KOPT-K1 (cell line): ENCODE measurements around the gene PNLIPRP2.

ENCODE experiments used
- H3K27ac ChIP-seq: fragments of 200-600 bp; sonication (generic); 2 replicates; pipeline ENCODE4 v1.5.1; 2016; ENCODE audit warnings: antibody characterized with exemption, mild to moderate bottlenecking, low read depth, low read length; ENCODE audit not compliant: poor library complexity, severe bottlenecking
- H3K36me3 ChIP-seq: fragments of 200-600 bp; sonication (generic); 2 replicates; pipeline ENCODE4 v1.5.1; 2017; ENCODE audit warnings: antibody characterized with exemption, mild to moderate bottlenecking, low read length, moderate library complexity; ENCODE audit not compliant: insufficient read depth
- H3K9me3 ChIP-seq: fragments of 200-600 bp; sonication (generic); 2 replicates; pipeline ENCODE4 v1.5.1; 2017; ENCODE audit warnings: antibody characterized with exemption, low read length, mild to moderate bottlenecking; ENCODE audit not compliant: insufficient read depth, poor library complexity, severe bottlenecking

Gene PNLIPRP2

DNA sequence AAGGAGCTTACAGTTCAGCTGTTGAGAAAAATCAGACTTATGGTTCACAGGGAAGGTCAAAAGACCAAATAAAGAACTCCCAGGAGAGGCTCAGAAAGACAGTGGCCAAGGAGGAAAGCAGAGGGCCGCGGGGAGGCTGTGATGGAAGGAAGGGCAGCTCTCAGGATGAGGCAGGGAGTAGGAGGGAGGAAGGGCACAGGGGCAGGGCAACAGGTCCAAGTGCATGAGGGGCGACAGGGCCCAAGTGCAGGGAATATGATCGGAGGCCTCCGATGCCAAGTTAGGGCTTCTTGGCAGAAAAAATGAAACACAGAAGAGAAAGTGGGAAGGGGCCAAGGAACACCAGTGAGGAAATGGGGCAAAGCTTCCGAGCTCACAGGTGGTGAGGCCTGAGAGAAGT lies 13.4 kb upstream of the PNLIPRP2 start:
- Histone ChIP-seq H3K9me3 (no peaks in the 10 kb centered on the region), H3K36me3 (no peaks in the 10 kb centered on the region), H3K27ac (no peak overlapping the region)

DNA sequence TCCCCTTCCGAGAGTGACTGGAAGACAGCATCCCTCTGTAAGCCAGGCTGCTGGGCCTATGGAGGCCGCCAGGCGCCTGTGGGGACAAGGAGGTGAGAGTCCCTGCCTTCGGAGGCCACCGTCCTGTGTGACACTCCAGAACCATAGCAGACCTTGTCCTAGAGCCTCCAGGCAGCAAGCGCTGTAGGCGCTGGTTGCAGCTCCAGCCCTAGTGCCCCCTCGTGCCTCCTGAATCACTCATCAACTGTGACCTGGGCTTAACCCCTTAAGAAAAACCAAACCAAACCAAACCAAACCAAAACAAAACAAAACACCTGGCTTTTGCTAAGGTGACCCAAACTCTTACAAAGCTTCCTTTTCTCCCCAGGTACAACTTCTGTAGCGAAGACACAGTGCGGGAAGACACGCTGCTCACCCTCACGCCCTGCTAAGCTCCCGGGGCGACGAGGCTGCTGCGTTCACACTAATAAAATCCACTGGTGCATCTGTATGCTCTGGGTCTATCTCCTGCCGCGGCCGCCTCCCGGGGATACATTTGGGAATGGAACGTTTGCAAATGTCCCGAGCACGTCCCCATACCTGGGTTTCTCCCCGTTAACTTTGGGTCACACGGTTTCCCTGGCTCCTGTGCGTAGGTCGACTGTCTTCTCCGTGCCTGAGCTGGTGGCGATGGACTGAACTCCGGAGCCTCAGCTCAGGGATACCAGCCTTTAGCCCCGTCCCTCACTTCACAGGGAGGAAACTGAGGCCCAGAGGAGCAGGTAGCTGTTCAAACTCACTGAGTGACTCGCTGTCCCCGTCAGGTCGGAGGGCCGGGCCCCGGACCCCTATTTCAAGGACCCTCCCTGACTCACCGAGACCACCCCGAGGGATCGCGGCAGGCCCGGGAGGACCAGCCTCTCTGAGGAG lies 11.8 kb upstream of the PNLIPRP2 start:
- Histone ChIP-seq H3K9me3 (no peaks in the 10 kb centered on the region), H3K27ac (no peak overlapping the region), H3K36me3 (no peaks in the 10 kb centered on the region)

DNA sequence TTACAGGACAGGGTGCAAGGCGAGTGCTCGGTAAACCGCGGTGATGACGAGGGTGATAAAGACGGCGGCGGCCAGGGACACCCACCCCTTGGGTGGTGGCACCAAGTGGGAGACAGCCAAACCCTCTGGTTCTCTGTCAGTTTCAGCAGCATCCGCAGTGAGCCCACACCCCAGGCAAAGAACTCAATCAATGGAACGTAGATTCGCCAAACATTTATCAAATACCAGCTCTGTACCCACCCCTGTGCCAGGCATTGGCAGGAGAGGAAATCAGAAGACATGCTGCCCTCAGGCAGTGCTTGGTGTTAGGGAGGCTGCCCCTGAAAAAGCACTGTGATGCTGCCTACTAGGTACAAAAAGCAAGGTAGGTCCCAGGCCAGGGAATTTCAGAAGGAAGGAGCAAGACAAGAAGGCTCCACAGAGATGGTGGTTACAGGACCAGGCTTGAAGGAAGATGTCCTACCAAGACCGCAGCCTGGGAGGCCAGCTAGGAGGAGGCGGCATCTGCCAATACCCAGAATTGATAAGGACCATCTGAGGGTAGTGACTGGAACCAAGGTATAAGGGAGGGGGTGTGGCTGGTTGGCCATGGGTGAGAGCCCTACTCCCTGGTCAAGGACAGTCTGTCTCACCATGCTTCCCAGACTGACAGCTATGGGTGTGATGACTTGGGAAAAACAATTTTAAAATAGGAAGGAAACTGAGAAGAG lies 10.2 kb upstream of the PNLIPRP2 start:
- Histone ChIP-seq H3K36me3 (no peaks in the 10 kb centered on the region), H3K27ac (no peak overlapping the region), H3K9me3 (no peaks in the 10 kb centered on the region)

- no peak overlapping the region for H3K27ac ChIP-seq
- H3K9me3 ChIP-seq, result no peaks in the 10 kb centered on the region
Measured at GRCh38 chr10:116611153-116611545, 9.6 kb upstream of the PNLIPRP2 start.

DNA sequence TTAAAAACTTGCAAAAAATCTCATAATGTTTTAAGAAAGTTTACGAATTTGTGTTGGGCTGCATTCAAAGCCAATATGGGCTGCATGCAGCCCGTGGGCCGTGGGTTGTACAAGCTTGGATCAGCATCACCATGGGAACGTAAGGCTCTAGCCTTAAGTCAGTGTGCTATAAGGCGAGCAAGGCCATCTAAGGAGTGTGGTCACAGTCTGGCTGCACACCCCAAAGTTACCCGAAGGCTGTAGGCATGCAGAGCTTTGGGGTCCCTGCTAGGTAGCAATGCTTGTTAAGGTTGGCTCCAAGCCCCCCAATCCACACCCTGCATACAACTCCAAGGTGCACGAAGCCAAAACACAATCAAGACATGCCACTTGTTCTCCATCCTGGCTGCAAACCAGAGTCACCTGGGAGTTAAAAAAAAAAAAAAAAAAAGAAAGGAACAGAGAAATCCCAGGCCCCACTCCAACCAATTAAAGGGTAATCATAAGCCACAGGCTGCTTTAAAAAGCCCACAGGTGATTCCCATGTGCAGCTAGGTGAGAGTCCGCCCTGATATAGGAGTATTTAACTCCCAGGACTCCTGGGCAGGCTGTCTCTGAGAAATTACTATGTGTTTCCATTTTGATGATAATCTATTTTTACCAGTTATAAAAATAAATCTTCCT lies 8.5 kb upstream of the PNLIPRP2 start:
- H3K9me3 ChIP-seq, result no peaks in the 10 kb centered on the region
- H3K36me3 ChIP-seq, result no peaks in the 10 kb centered on the region
- H3K27ac ChIP-seq, result no peak overlapping the region

More at GRCh38 chr10:116611153-116611545, 9.6 kb upstream of the PNLIPRP2 start:
- H3K36me3 ChIP-seq, result no peaks in the 10 kb centered on the region

DNA sequence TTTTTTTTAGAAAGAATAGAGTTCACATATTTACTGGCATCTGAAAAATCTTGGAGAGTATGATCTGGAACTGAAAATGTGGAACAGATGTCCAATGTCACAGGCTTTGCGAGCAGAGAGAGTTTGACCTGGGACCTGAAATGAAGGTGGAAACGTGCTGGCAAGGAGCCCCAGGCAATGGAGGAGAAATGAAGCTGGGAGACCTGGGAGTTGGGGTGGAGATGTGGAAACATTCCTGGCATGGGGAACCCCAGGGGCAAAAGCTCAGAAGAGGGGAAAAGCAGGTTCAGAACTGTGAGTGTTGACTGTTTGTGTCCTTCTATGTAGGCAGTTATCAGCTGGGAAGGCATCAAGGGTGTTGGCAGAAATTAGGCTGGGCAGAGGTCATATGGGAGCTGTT lies 7.3 kb upstream of the PNLIPRP2 start:
- Histone ChIP-seq H3K9me3 (no peaks in the 10 kb centered on the region), H3K36me3 (no peaks in the 10 kb centered on the region), H3K27ac (no peak overlapping the region)

- Histone ChIP-seq H3K36me3 (no peaks in the 10 kb centered on the region), H3K27ac (no peak overlapping the region), H3K9me3 (no peaks in the 10 kb centered on the region)
Measured at GRCh38 chr10:116614796-116615195, 6.0 kb upstream of the PNLIPRP2 start.

- no peaks in the 10 kb centered on the region for H3K9me3 ChIP-seq
- H3K27ac ChIP-seq, result no peak overlapping the region
- no peaks in the 10 kb centered on the region for H3K36me3 ChIP-seq
Measured at GRCh38 chr10:116615199-116615776, 5.5 kb upstream of the PNLIPRP2 start.

DNA sequence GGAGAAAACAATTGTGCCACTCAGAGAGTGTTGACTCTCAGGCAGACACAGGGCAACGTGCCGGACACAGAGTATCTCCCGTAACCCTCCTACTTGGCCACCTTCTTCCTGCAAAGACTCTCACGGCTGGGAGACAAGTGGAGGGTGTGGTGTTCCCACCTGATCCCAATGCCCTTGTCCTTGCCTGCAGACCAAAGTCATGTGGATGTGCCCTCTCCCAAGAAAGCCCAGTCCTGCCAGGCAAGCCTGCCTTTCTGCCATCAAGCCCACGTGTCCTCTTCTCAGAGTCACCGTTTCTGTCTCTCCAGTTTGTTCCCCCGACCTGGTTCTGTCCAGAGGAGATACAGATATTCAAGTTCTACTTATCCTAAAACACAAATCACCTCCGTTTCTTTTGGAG lies 723 bp downstream of the PNLIPRP2 start:
- Histone ChIP-seq H3K36me3 (no peaks in the 10 kb centered on the region), H3K27ac (no peak overlapping the region), H3K9me3 (no peaks in the 10 kb centered on the region)

DNA sequence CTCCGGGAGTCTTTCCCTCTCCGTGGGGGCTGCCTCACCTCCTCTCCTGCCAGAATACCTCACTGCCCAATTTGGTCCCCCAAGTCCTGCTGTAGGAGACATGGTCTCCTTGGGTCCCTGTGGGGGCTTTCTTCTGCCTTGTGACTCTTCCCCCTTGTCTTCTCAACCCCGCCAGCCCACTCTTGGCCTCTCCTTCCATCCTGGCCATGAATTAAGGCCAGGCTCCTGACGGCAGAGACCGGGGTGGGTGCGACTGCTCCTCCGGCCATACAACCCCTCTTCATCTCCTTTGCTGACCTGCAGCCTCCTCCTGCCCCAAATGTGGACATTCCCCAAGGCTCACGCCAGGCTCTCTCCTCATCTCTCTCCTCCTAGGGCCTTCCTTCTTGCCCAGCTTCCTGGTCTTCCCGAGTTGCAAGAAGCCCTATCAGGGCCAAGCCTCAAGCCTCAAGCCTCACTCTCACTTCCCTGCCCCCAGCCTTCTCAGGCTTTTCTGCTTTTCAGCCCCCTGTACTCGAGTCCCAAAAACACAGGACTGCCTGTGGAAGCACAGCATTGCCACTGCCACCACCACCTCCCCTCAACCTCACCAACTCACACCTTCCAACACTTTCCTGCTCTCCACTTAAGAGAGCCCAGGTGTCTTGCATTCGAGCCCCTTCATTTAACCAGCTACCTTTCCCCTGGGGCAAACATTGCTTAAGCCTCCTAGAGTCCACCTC lies 1.3 kb downstream of the PNLIPRP2 start:
- no peaks in the 10 kb centered on the region for H3K36me3 ChIP-seq
- H3K9me3 ChIP-seq, result no peaks in the 10 kb centered on the region
- H3K27ac ChIP-seq, result no peak overlapping the region

- no peaks in the 10 kb centered on the region for H3K36me3 ChIP-seq
- no peaks in the 10 kb centered on the region for H3K9me3 ChIP-seq
- H3K27ac ChIP-seq, result no peak overlapping the region
Measured at GRCh38 chr10:116625845-116626244, 5.1 kb downstream of the PNLIPRP2 start.

DNA sequence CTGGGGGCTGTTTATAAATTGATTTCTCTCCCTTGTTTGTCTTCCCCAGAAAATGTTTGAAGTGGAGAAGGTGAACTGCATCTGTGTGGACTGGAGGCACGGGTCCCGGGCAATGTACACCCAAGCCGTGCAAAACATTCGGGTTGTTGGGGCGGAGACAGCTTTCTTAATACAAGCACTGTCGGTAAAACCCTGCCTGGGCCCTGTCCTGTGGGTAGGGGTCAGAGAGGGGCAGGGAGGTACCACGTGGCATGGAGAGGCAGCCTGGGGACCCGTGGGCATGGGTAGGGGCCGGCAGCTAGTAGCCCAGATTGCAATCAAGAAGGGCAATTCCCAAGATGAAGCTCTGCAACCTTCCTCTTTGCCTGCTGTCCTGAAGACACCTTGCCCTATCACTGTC lies 6.1 kb downstream of the PNLIPRP2 start:
- H3K36me3 ChIP-seq, result no peaks in the 10 kb centered on the region
- no peaks in the 10 kb centered on the region for H3K9me3 ChIP-seq
- H3K27ac ChIP-seq, result no peak overlapping the region

GRCh38 chr10:116627386-116627933 lies 6.7 kb downstream of the PNLIPRP2 start:
- no peaks in the 10 kb centered on the region for H3K9me3 ChIP-seq
- no peak overlapping the region for H3K27ac ChIP-seq
- H3K36me3 ChIP-seq, result no peaks in the 10 kb centered on the region

GRCh38 chr10:116629340-116629739 lies 8.6 kb downstream of the PNLIPRP2 start:
- H3K36me3 ChIP-seq, result no peaks in the 10 kb centered on the region
- no peak overlapping the region for H3K27ac ChIP-seq
- no peaks in the 10 kb centered on the region for H3K9me3 ChIP-seq
